A673 (cell line): ENCODE measurements around the gene KRT73.

Experiments
- CTCF ChIP-seq: fragments of 300-800, 200-600 bp; sonication (generic); conservative IDR thresholded peaks from 2 replicates; pipeline ENCODE4 v1.5.1; 2017; ENCODE audit warnings: low read depth, mild to moderate bottlenecking, antibody characterized with exemption, low read length, moderate library complexity, mixed read lengths
- EZH2 ChIP-seq: fragments of 200-600 bp; sonication (generic); IDR thresholded peaks from 2 replicates; pipeline ENCODE4 v1.6.1; 2017; ENCODE audit warnings: borderline replicate concordance, low read depth, mild to moderate bottlenecking, mixed read lengths, antibody characterized with exemption, low read length; ENCODE audit not compliant: poor library complexity, severe bottlenecking

DNA sequence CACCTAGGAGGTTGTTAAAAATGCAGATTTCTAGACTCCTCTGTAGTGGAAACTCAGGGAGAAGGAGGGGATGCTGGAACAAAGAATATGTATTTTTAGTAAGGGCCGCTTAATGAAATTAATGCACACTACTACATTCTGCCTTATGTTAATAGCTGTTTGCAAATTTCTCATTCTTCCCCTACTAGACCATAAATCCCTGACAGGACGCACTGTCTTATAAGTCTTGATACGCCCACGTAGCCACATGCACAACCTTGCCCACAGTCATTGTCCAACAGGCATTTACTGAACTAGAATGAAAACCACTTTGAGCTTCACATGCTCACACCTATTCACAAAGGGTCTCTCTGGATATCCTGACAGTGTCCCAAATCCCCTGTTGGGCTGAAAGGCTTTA, 23.1 kb upstream of the KRT73 start:
- TF ChIP-seq CTCF (no peak), EZH2 (no peak)
